A549 (cell line): ENCODE results near the gene STRADB.

Source experiments
- CTCF ChIP-seq: fragments of >200 bp; sonication (Bioruptor Twin); formaldehyde crosslinking; IDR thresholded peaks from 3 replicates; pipeline ENCODE4 v1.5.1; 2016
- ESRRA ChIP-seq: fragments of 150-350 bp; IDR thresholded peaks from 2 replicates; pipeline ENCODE4 v1.6.1; 2014; ENCODE audit warnings: mild to moderate bottlenecking, low read length, borderline replicate concordance
- HDAC2 ChIP-seq: fragments of 200-600 bp; sonication (generic); IDR thresholded peaks from 2 replicates; pipeline ENCODE4 v1.6.1; 2016
- MAX ChIP-seq: IDR thresholded peaks from 2 replicates; pipeline ENCODE4 v1.6.1; 2012
- MYC ChIP-seq: IDR thresholded peaks from 2 replicates; pipeline ENCODE4 v1.6.1; 2012; ENCODE audit warnings: mild to moderate bottlenecking, inconsistent platforms, low read length, improper control_type of control experiment, borderline replicate concordance
- POLR2A ChIP-seq: IDR thresholded peaks from 2 replicates; pipeline ENCODE4 v1.6.1; 2012; ENCODE audit warnings: mild to moderate bottlenecking, low read length
- POLR2AphosphoS2 ChIP-seq: conservative IDR thresholded peaks from 2 replicates; pipeline ENCODE4 v1.6.1; 2012; ENCODE audit warnings: low read length, improper control_type of control experiment, inconsistent platforms
- RAD21 ChIP-seq, 2 experiments: fragments of >200 bp in 1 of 2; sonication (Bioruptor Twin) in 1 of 2; formaldehyde crosslinking in 1 of 2; IDR thresholded peaks in 1 of 2; conservative IDR thresholded peaks in 1 of 2; 2 replicates in 1 of 2; 3 replicates in 1 of 2; pipeline ENCODE4 v1.6.1; 2012 to 2018; ENCODE audit warnings: inconsistent platforms in 1 of 2
- REST ChIP-seq: fragments of 200-600 bp; sonication (generic); IDR thresholded peaks from 2 replicates; pipeline ENCODE4 v1.6.1; 2016; ENCODE audit warnings: antibody characterized with exemption, mild to moderate bottlenecking, moderate library complexity
- RFX5 ChIP-seq: fragments of 450-650 bp; IDR thresholded peaks from 2 replicates; pipeline ENCODE4 v1.7.1; 2014; ENCODE audit warnings: antibody characterized with exemption, mild to moderate bottlenecking, moderate library complexity
- USF2 ChIP-seq: fragments of 450-650 bp; IDR thresholded peaks from 2 replicates; pipeline ENCODE4 v1.6.1; 2014; ENCODE audit warnings: antibody characterized with exemption

GRCh38 chr2:201414099-201415023 is 37.2 kb upstream of the STRADB start:
- TF ChIP-seq HDAC2 (no peak), POLR2AphosphoS2 (no peak), USF2 (no peak), ESRRA (no peak), CTCF (no peak), MAX (no peak), POLR2A (no peak), REST (no peak), MYC (no peak), RAD21 (conservative IDR thresholded peaks at IDR 0.05 in 1 of 2, IDR thresholded peaks at IDR 0.05 in 1 of 2) (no peak), RFX5 (no peak)
